Occipital lobe (tissue), 2 donors: ENCODE measurements around the gene OCIAD2. TPM values are rescaled to one million over a fixed set of nuclear protein-coding genes. Genes with fewer than 3 reads are reported as not detected.
A peak's percentile ranks its signal among the peaks of the same experiment; 100 is the strongest.
"Not testable (repeated sequence)": the region's sequence is repeated elsewhere in the genome, so short reads cannot be mapped to it uniquely, and the experiment has no call there.

Source experiments
- DNase-seq: peaks from one replicate; lab custom pipeline; 2025; lab: John Stamatoyannopoulos, UW
- total RNA-seq: library from RNA; depleted of rRNA; stranded (reverse); fragments of >200 nt; gene quantifications from one replicate; pipeline ENCODE4 v1.2.3, GENCODE V29; 2014

OCIAD2 gene
- total RNA-seq, 1 donor from 2014 or later: 27.6 TPM

GRCh38 chr4:48907706-48908477 lies 1.3 kb upstream of the OCIAD2 start:
- DNase-seq: no peak

- no peak for DNase-seq
Observed at GRCh38 chr4:48905363-48906015, 1.1 kb downstream of the OCIAD2 start.

GRCh38 chr4:48904541-48905142 lies 1.9 kb downstream of the OCIAD2 start:
- no peak for DNase-seq

GRCh38 chr4:48904101-48904500 lies 2.5 kb downstream of the OCIAD2 start:
- DNase-seq: no peak

GRCh38 chr4:48902266-48902665 lies 4.3 kb downstream of the OCIAD2 start:
- DNase-seq: no peak

GRCh38 chr4:48901196-48901595 lies 5.4 kb downstream of the OCIAD2 start:
- no peak for DNase-seq

- peak; percentile 17 for DNase-seq
Observed at GRCh38 chr4:48899950-48900349, 6.6 kb downstream of the OCIAD2 start.

- no peak for DNase-seq
Observed at GRCh38 chr4:48899432-48899749, 7.2 kb downstream of the OCIAD2 start.

GRCh38 chr4:48898733-48899431 lies 7.7 kb downstream of the OCIAD2 start:
- DNase-seq: no peak

- no peak for DNase-seq
Observed at GRCh38 chr4:48896845-48897244, 9.7 kb downstream of the OCIAD2 start.

- no peak for DNase-seq
Observed at GRCh38 chr4:48891028-48891619, 15.4 kb downstream of the OCIAD2 start.

- DNase-seq: not testable (repeated sequence)
Observed at GRCh38 chr4:48889750-48890149, 16.8 kb downstream of the OCIAD2 start.

- not testable (repeated sequence) for DNase-seq
Observed at GRCh38 chr4:48881646-48882045, 24.9 kb downstream of the OCIAD2 start.

GRCh38 chr4:48879561-48880442 lies 26.8 kb downstream of the OCIAD2 start:
- DNase-seq: no peak

- DNase-seq: no peak
Observed at GRCh38 chr4:48877827-48878535, 28.6 kb downstream of the OCIAD2 start.

- not testable (repeated sequence) for DNase-seq
Observed at GRCh38 chr4:48864696-48865095, 41.9 kb downstream of the OCIAD2 start.

GRCh38 chr4:48863728-48864127 lies 42.8 kb downstream of the OCIAD2 start:
- no peak for DNase-seq

- no peak for DNase-seq
Observed at GRCh38 chr4:48862661-48863060, 43.9 kb downstream of the OCIAD2 start.

- DNase-seq: no peak
Observed at GRCh38 chr4:48862038-48862437, 44.5 kb downstream of the OCIAD2 start.

- no peak for DNase-seq
Observed at GRCh38 chr4:48858130-48858529, 48.4 kb downstream of the OCIAD2 start.
